ENCODE results near the gene MTUS2.

The MTUS2 gene

GRCh38 chr13:29039212-29039611, 219.1 kb downstream of the MTUS2 start:
- FAIRE-seq = no peak

GRCh38 chr13:29046588-29046987, 226.4 kb downstream of the MTUS2 start:
- no peak for FAIRE-seq

- FAIRE-seq = no peak
These were observed 229.4 kb downstream of the MTUS2 start for GRCh38 chr13:29049524-29049923.

GRCh38 chr13:29050719-29051118, 230.6 kb downstream of the MTUS2 start:
- FAIRE-seq = no peak

- no peak for FAIRE-seq
These were observed 239.7 kb downstream of the MTUS2 start for GRCh38 chr13:29059800-29060199.

- no peak for FAIRE-seq
These were observed 245.0 kb downstream of the MTUS2 start for GRCh38 chr13:29065142-29065541.

- no peak for FAIRE-seq
These were observed 247.3 kb downstream of the MTUS2 start for GRCh38 chr13:29067306-29067945.

GRCh38 chr13:29073755-29074154, 253.6 kb downstream of the MTUS2 start:
- FAIRE-seq = no peak

GRCh38 chr13:29077051-29077813, 257.1 kb downstream of the MTUS2 start:
- no peak for FAIRE-seq

GRCh38 chr13:29081036-29081435, 260.9 kb downstream of the MTUS2 start:
- no peak for FAIRE-seq

- no peak for FAIRE-seq
These were observed 261.7 kb downstream of the MTUS2 start for GRCh38 chr13:29081697-29082440.

- no peak for FAIRE-seq
These were observed 279.8 kb downstream of the MTUS2 start for GRCh38 chr13:29099781-29100406.

GRCh38 chr13:29100758-29101157, 280.6 kb downstream of the MTUS2 start:
- no peak for FAIRE-seq

- FAIRE-seq = no peak
These were observed 281.3 kb downstream of the MTUS2 start for GRCh38 chr13:29101409-29101808.

GRCh38 chr13:29101905-29102304, 281.8 kb downstream of the MTUS2 start:
- FAIRE-seq = no peak

- no peak for FAIRE-seq
These were observed 283.1 kb downstream of the MTUS2 start for GRCh38 chr13:29103065-29103800.

- FAIRE-seq = no peak
These were observed 284.3 kb downstream of the MTUS2 start for GRCh38 chr13:29104461-29104860.

- no peak for FAIRE-seq
These were observed 285.6 kb downstream of the MTUS2 start for GRCh38 chr13:29105779-29106178.

GRCh38 chr13:29106651-29107050, 286.5 kb downstream of the MTUS2 start:
- no peak for FAIRE-seq

GRCh38 chr13:29108068-29108786, 288.1 kb downstream of the MTUS2 start:
- FAIRE-seq = no peak

- FAIRE-seq = no peak
These were observed 289.8 kb downstream of the MTUS2 start for GRCh38 chr13:29109987-29110386.

GRCh38 chr13:29111446-29111845, 291.3 kb downstream of the MTUS2 start:
- no peak for FAIRE-seq

All from G401.6 (cell line).